PC-9 (cell line): ENCODE data around the gene TRIP12.

Experiments used
- CTCF ChIP-seq: fragments of 200-600 bp; sonication (generic); conservative IDR thresholded peaks from 2 replicates; pipeline ENCODE4 v1.6.1; 2017; ENCODE audit warnings: mixed run types, antibody characterized with exemption, mild to moderate bottlenecking, moderate library complexity
- EZH2 ChIP-seq: fragments of 200-600 bp; sonication (generic); IDR thresholded peaks from 2 replicates; pipeline ENCODE4 v1.8.0; 2017; ENCODE audit warnings: antibody characterized with exemption, low read depth

- TF ChIP-seq CTCF, result no peak
- TF ChIP-seq EZH2, result no peak
Observed at GRCh38 chr2:229752970-229753729, 168.7 kb downstream of the TRIP12 start.
